ENCODE data around the gene APOC3. TPM values are rescaled to one million over a fixed set of nuclear protein-coding genes. Genes with fewer than 3 reads are reported as not detected.

Gene APOC3
- polyA plus RNA-seq, 1 donor, result 1,751 TPM

DNA sequence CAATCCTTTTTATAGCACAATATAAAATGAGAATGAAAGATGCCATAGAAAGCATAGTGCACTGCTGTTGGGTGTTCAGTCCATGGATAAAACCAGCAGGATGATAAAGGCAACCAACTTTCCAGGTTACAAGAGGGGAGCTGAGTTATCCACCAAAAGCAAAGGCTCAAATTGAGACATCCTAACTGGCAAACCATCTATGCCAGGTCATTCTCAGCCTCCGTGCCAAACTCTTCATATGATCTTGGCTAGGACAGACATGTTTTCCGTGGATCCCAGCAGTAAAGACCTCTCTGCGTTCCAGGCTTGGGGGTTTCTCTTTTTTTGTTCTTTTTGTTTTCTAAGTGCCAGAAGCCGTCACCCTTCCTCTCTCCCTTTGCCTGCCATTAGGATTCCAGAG is 15.0 kb downstream of the APOC3 start:
- H3K4me1 ChIP-seq (ENCODE audit: control insufficient read depth, insufficient read depth, low read length), result peaks cover 36% of the 10 kb centered on the region
- H3K27me3 ChIP-seq (ENCODE audit: control insufficient read depth, insufficient read depth, low read length), result no peaks in the 10 kb centered on the region
- H3K36me3 ChIP-seq (ENCODE audit: control insufficient read depth, insufficient read depth, low read length), result peaks cover 52% of the 10 kb centered on the region
- H3K27ac ChIP-seq (ENCODE audit: low read length), result no peak overlapping the region
- WGBS (ENCODE audit: insufficient coverage, low lambda C conversion rate), result 100% methylated on average over 2 of the region's 4 CpGs
- H3K4me3 ChIP-seq (ENCODE audit: low read length), result no peak overlapping the region
- no peak for DNase-seq
- no peaks in the 10 kb centered on the region for H3K9me3 ChIP-seq (ENCODE audit: control insufficient read depth, low read depth, low read length)

DNA sequence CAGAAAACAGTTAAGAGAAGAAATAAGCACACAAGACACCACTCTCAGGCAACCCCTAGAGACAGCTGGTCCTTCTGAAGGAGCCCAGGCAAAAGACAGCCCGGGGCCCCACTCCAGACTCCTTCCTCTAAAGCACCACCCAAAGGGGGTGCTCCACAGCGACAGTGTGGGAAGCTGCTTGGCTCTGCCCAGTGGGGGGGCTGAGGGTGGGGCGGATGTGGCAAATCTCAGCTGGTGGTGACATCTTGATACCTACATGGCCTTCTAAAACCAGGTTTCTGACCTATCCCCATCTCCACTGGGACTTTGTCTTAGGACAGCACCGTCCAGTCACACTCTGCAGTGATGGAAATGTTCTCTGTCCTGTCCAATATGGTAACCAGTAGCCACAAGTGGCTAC is 17.9 kb downstream of the APOC3 start:
- 100% methylated on average over 1 of the region's 4 CpGs for WGBS (ENCODE audit: insufficient coverage, low lambda C conversion rate)
- peaks cover 57% of the 10 kb centered on the region for H3K36me3 ChIP-seq (ENCODE audit: control insufficient read depth, insufficient read depth, low read length)
- DNase-seq, result no peak
- peaks cover 21% of the 10 kb centered on the region for H3K4me1 ChIP-seq (ENCODE audit: control insufficient read depth, insufficient read depth, low read length)
- H3K27ac ChIP-seq (ENCODE audit: low read length), result no peak overlapping the region
- no peak overlapping the region for H3K4me3 ChIP-seq (ENCODE audit: low read length)
- no peaks in the 10 kb centered on the region for H3K27me3 ChIP-seq (ENCODE audit: control insufficient read depth, insufficient read depth, low read length)
- H3K9me3 ChIP-seq (ENCODE audit: control insufficient read depth, low read depth, low read length), result no peaks in the 10 kb centered on the region

DNA sequence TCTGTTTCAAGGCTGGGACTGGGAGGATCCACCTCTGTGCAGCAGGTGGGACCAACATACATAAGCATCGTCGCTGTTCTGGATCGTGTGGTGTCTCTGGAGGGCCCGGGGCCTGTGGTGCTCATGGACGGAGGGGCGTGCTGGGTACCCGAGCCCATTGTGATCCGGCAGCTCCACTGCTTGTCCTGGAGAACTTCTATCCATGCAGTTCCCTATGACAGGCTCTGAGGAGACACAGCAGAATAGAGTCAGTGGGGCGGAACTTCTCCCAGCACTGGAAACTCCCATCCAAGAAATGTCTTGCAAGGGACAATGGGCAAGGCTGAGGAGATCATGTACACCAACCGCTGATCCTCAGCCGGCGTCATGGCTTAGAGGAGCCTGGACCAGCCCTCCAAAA is 19.4 kb downstream of the APOC3 start:
- Histone ChIP-seq H3K9me3 (ENCODE audit: control insufficient read depth, low read depth, low read length) (no peaks in the 10 kb centered on the region), H3K27ac (ENCODE audit: low read length) (no peak overlapping the region), H3K4me3 (ENCODE audit: low read length) (no peak overlapping the region), H3K36me3 (ENCODE audit: control insufficient read depth, insufficient read depth, low read length) (peaks cover 59% of the 10 kb centered on the region), H3K27me3 (ENCODE audit: control insufficient read depth, insufficient read depth, low read length) (no peaks in the 10 kb centered on the region), H3K4me1 (ENCODE audit: control insufficient read depth, insufficient read depth, low read length) (peaks cover 25% of the 10 kb centered on the region)
- no peak for DNase-seq
- WGBS (ENCODE audit: insufficient coverage, low lambda C conversion rate), result no CpG with 5 or more reads among the region's 12 CpGs

DNA sequence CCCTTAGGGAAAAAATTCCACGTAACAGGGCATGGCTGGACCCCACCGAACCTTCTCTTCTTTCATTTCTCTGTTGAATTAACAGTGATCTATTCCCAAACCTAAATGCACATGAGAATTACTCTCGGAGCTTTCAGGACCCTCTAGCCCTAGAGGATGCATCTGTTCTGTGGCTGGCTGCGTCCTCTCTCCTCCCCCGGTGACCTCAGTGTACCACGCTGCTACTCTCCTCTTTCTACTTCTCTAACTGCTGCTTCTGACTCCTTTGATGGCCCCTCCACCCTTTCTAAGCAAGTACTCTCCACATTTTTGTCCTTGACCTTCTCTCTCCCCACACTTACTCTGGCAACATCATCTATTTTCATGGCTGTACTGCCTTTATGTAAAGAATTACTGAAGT is 19.8 kb downstream of the APOC3 start:
- Histone ChIP-seq H3K36me3 (ENCODE audit: control insufficient read depth, insufficient read depth, low read length) (peaks cover 63% of the 10 kb centered on the region), H3K27ac (ENCODE audit: low read length) (no peak overlapping the region), H3K9me3 (ENCODE audit: control insufficient read depth, low read depth, low read length) (no peaks in the 10 kb centered on the region), H3K4me1 (ENCODE audit: control insufficient read depth, insufficient read depth, low read length) (peaks cover 24% of the 10 kb centered on the region), H3K27me3 (ENCODE audit: control insufficient read depth, insufficient read depth, low read length) (no peaks in the 10 kb centered on the region), H3K4me3 (ENCODE audit: low read length) (no peak overlapping the region)
- no CpG with 5 or more reads among the region's 6 CpGs for WGBS (ENCODE audit: insufficient coverage, low lambda C conversion rate)
- DNase-seq, result no peak

DNA sequence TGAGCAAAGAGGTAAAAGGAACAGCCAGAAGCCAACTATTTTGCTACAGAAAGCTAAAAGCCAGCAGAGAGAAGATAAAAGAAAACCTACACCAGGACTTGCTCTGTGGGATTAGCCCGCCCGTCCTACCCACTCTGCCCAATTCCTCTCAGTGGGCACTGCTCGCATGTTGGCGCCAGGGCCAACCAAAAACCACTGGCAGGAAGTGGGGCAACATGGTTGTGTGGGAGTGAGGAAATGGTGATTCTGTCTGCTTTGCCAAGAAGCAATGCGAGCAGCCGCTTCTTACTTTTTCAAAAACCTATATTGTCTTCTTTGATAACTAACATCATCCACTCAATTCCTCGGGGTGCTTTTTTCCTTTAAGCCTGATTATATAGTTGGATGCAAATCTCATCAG is 21.9 kb downstream of the APOC3 start:
- Histone ChIP-seq H3K9me3 (ENCODE audit: control insufficient read depth, low read depth, low read length) (no peaks in the 10 kb centered on the region), H3K27me3 (ENCODE audit: control insufficient read depth, insufficient read depth, low read length) (no peaks in the 10 kb centered on the region), H3K27ac (ENCODE audit: low read length) (peak overlapping the region; percentile 87), H3K36me3 (ENCODE audit: control insufficient read depth, insufficient read depth, low read length) (peaks cover 54% of the 10 kb centered on the region), H3K4me3 (ENCODE audit: low read length) (no peak overlapping the region), H3K4me1 (ENCODE audit: control insufficient read depth, insufficient read depth, low read length) (peaks cover 24% of the 10 kb centered on the region)
- no peak for DNase-seq
- WGBS (ENCODE audit: insufficient coverage, low lambda C conversion rate), result 92% methylated on average over 2 of the region's 7 CpGs

DNA sequence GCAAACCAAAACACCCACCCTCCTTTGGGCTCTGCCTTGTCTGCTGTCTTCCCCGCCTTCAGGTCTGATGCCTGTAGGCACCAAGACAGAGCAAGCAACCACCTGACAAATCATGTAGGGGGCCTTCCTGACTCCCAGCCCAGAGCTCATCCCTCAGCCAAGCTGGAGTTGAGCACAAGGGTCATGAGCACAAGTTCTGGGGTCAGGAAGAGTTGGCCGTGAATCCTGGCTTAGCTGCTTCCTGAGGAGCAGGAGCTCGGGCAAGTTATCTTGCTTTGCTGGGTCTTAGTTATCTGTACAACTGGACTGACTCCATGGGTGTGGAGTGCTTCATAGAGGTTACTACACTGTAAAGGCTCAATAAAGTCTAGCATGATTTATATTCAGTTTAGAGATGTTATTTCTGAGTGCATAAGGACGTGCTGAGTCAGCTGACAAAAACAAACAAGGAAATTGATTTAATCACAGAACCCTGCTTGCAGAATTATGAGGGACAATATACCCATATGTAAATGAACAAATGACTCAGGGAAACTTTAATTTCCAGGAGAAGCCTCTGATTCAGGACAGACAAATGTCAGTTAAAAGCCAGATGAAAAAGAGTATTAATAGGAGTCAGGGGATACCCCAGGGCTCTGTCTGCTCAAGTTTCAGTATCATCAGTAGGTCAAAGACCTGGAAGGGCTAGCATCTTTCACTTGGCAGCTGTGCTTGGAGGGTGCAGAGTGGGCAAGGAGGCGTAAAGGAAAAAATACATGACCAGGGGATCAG is 22.7 kb downstream of the APOC3 start:
- Histone ChIP-seq H3K4me1 (ENCODE audit: control insufficient read depth, insufficient read depth, low read length) (peaks cover 24% of the 10 kb centered on the region), H3K4me3 (ENCODE audit: low read length) (no peak overlapping the region), H3K27me3 (ENCODE audit: control insufficient read depth, insufficient read depth, low read length) (no peaks in the 10 kb centered on the region), H3K9me3 (ENCODE audit: control insufficient read depth, low read depth, low read length) (no peaks in the 10 kb centered on the region), H3K36me3 (ENCODE audit: control insufficient read depth, insufficient read depth, low read length) (peaks cover 52% of the 10 kb centered on the region), H3K27ac (ENCODE audit: low read length) (peak overlapping the region; percentile 87)
- no CpG with 5 or more reads among the region's 5 CpGs for WGBS (ENCODE audit: insufficient coverage, low lambda C conversion rate)
- DNase-seq, result peak in 1 of 2 donors; percentile 83

DNA sequence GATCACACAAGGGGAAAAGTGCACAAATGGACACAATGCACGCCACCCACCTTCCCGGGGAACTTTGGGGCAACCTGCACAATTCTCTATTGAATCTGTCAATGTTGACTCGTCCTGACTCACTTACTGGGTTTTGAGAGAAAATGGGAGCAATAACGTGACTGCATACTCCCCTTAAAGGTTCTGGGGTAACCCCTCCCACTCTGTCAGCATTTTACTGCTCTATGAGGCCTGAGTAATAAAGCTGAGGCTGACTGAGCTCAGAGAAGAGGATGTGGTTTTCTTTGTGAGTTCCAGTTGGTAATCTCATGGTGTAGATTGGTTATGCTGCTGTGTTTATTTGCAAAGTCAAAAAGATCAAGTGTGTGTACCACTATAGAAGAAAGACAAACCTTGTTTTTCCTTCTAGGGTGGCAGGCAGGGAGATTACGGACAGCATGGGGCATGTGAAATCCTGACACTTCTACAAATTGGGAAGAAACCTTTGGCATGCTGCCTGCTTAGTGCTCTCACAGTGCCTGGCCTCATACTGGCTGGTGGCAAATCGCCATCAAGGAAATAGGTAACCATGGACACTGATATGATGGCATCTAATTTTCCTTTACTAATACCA is 23.9 kb downstream of the APOC3 start:
- no peaks in the 10 kb centered on the region for H3K9me3 ChIP-seq (ENCODE audit: control insufficient read depth, low read depth, low read length)
- no CpG with 5 or more reads among the region's 6 CpGs for WGBS (ENCODE audit: insufficient coverage, low lambda C conversion rate)
- peak in 1 of 2 donors; percentile 52 for DNase-seq
- peaks cover 55% of the 10 kb centered on the region for H3K36me3 ChIP-seq (ENCODE audit: control insufficient read depth, insufficient read depth, low read length)
- H3K27ac ChIP-seq (ENCODE audit: low read length), result peak overlapping the region; percentile 87
- H3K4me1 ChIP-seq (ENCODE audit: control insufficient read depth, insufficient read depth, low read length), result peaks cover 24% of the 10 kb centered on the region
- H3K4me3 ChIP-seq (ENCODE audit: low read length), result no peak overlapping the region
- H3K27me3 ChIP-seq (ENCODE audit: control insufficient read depth, insufficient read depth, low read length), result no peaks in the 10 kb centered on the region

DNA sequence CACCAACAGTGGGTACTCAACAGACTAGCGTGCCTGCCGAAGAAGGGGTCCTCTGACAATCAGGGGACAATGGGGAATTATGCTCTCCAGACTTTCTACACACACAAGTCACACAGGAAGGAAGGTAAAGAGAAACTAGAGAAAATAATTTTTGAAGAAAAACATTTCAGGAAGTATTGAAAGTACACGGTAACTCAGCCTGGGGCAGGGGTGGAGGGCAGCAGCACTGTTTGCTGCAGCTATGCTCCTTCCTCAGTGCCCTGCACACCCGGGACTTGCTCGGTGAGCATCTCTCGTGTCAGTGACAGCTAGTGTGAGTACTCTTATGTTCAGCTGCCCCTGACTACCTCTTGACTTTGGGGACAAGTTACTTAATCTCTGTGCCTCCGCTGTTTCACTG is 25.7 kb downstream of the APOC3 start:
- Histone ChIP-seq H3K36me3 (ENCODE audit: control insufficient read depth, insufficient read depth, low read length) (peaks cover 55% of the 10 kb centered on the region), H3K27me3 (ENCODE audit: control insufficient read depth, insufficient read depth, low read length) (no peaks in the 10 kb centered on the region), H3K27ac (ENCODE audit: low read length) (no peak overlapping the region), H3K9me3 (ENCODE audit: control insufficient read depth, low read depth, low read length) (no peaks in the 10 kb centered on the region), H3K4me3 (ENCODE audit: low read length) (no peak overlapping the region), H3K4me1 (ENCODE audit: control insufficient read depth, insufficient read depth, low read length) (peaks cover 24% of the 10 kb centered on the region)
- WGBS (ENCODE audit: insufficient coverage, low lambda C conversion rate), result 80% methylated on average over 1 of the region's 7 CpGs
- no peak for DNase-seq

DNA sequence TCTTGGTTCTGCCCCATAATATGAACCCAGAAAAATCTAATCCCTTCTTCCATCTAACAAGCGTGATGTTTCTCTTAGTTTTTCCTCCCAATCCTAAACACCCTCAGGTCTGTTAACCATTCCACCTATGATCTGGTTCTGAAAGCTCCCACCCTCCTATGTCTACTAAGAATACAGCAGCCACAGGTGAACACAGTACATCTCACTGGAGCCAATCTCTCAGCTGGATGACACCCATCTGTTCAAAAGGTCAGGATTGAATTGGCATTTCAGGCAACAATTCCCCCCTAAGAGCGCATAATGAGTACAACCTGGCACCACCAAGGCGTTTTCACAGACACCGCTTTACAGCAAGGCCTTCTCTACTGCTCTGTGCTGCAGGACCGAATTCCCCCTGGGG is 26.7 kb downstream of the APOC3 start:
- H3K27me3 ChIP-seq (ENCODE audit: control insufficient read depth, insufficient read depth, low read length), result no peaks in the 10 kb centered on the region
- H3K27ac ChIP-seq (ENCODE audit: low read length), result no peak overlapping the region
- no peak overlapping the region for H3K4me3 ChIP-seq (ENCODE audit: low read length)
- 100% methylated on average over 1 of the region's 5 CpGs for WGBS (ENCODE audit: insufficient coverage, low lambda C conversion rate)
- H3K9me3 ChIP-seq (ENCODE audit: control insufficient read depth, low read depth, low read length), result no peaks in the 10 kb centered on the region
- peaks cover 64% of the 10 kb centered on the region for H3K36me3 ChIP-seq (ENCODE audit: control insufficient read depth, insufficient read depth, low read length)
- H3K4me1 ChIP-seq (ENCODE audit: control insufficient read depth, insufficient read depth, low read length), result peaks cover 24% of the 10 kb centered on the region
- no peak for DNase-seq

DNA sequence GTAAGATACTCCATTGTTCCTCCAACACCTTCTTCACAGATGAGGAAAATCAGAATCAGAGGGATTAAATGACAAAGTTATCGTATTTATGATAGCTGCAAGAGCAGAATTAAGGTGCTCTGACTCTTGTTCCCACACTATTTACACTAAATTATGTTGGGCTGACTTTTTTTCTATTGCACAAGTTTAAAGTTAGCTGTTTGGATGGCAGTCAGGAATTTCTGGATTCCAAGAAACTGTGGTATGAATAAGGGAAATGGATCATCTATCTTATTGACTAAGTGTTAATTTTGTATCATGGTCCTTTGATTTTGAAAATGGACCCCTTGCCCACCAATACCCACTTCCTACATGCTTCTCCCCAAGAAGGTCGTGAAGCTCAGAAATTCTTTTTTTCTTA is 27.6 kb downstream of the APOC3 start:
- WGBS (ENCODE audit: insufficient coverage, low lambda C conversion rate), result 100% methylated on average over 1 of the region's 2 CpGs
- Histone ChIP-seq H3K27ac (ENCODE audit: low read length) (no peak overlapping the region), H3K4me3 (ENCODE audit: low read length) (no peak overlapping the region), H3K36me3 (ENCODE audit: control insufficient read depth, insufficient read depth, low read length) (peaks cover 73% of the 10 kb centered on the region), H3K4me1 (ENCODE audit: control insufficient read depth, insufficient read depth, low read length) (peaks cover 15% of the 10 kb centered on the region), H3K9me3 (ENCODE audit: control insufficient read depth, low read depth, low read length) (no peaks in the 10 kb centered on the region), H3K27me3 (ENCODE audit: control insufficient read depth, insufficient read depth, low read length) (no peaks in the 10 kb centered on the region)
- DNase-seq, result no peak

DNA sequence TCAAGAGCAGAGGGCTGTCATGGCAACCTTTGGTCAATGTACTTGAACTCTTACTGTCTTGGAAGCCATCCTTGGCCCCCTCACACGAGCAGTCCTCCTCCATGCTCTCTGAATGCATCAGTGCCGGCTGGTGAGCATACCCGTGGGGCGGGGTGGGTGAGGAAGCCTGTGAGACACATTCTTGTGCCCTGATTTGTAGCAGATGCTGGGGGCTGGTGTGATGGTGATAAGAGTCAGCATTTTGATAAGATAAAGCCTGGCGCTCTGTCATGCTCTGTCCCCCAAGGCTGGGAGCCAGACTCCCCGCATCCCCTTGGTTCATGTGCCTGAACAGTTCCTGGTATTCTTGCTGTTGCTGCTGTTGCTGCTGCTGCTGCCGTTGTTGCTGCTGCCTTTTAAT is 28.2 kb downstream of the APOC3 start:
- peaks cover 79% of the 10 kb centered on the region for H3K36me3 ChIP-seq (ENCODE audit: control insufficient read depth, insufficient read depth, low read length)
- H3K4me1 ChIP-seq (ENCODE audit: control insufficient read depth, insufficient read depth, low read length), result peaks cover 11% of the 10 kb centered on the region
- no peaks in the 10 kb centered on the region for H3K9me3 ChIP-seq (ENCODE audit: control insufficient read depth, low read depth, low read length)
- no peak for DNase-seq
- no peak overlapping the region for H3K27ac ChIP-seq (ENCODE audit: low read length)
- no CpG with 5 or more reads among the region's 7 CpGs for WGBS (ENCODE audit: insufficient coverage, low lambda C conversion rate)
- H3K4me3 ChIP-seq (ENCODE audit: low read length), result no peak overlapping the region
- H3K27me3 ChIP-seq (ENCODE audit: control insufficient read depth, insufficient read depth, low read length), result no peaks in the 10 kb centered on the region
